ENCODE results near the gene RNF141.

DNA sequence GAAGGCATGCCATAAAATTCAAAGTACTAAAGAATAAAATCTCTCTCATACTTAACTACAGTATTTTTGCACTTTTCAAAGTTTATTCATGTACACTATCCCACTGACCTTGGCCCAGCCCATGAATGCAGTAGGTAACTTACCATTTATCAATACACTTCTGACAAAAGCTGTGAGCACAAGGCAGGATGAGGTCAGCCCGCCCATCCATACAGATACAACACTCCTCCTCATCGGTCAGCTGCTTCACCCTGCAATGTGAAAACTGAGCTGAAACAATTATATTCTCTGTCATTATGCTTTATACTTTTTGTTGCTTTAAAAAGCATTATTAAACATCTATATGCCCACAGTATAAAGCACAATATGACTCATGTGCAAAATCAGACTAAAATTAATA, 22.1 kb downstream of the RNF141 start:
- TF ChIP-seq, protein P1, sequence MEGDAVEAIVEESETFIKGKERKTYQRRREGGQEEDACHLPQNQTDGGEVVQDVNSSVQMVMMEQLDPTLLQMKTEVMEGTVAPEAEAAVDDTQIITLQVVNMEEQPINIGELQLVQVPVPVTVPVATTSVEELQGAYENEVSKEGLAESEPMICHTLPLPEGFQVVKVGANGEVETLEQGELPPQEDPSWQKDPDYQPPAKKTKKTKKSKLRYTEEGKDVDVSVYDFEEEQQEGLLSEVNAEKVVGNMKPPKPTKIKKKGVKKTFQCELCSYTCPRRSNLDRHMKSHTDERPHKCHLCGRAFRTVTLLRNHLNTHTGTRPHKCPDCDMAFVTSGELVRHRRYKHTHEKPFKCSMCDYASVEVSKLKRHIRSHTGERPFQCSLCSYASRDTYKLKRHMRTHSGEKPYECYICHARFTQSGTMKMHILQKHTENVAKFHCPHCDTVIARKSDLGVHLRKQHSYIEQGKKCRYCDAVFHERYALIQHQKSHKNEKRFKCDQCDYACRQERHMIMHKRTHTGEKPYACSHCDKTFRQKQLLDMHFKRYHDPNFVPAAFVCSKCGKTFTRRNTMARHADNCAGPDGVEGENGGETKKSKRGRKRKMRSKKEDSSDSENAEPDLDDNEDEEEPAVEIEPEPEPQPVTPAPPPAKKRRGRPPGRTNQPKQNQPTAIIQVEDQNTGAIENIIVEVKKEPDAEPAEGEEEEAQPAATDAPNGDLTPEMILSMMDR (IDR thresholded peaks at IDR 0.05; ENCODE audit: borderline replicate concordance, extremely low read depth, low read length, poor library complexity, severe bottlenecking) = no peak
- TF ChIP-seq EZH2 (IDR thresholded peaks at IDR 0.05; ENCODE audit: borderline replicate concordance, low read depth, low read length, severe bottlenecking) = no peak
